OCI-LY7 (cell line): Measurements from ENCODE around the gene ABCA7. TPM values are rescaled to one million over a fixed set of nuclear protein-coding genes. Genes with fewer than 3 reads are reported as not detected.

Source experiments
- BruUV-seq: library from RNA; stranded (reverse); fragments of 400-500 nt; replicated peaks from 2 replicates; lab custom pipeline; 2021; lab: Mats Ljungman, UMichigan
- CTCF ChIA-PET: fragments of 300-600 bp; sonication (Branson Sonifier 250); formaldehyde crosslinking; loops from one replicate; lab custom pipeline; 2022; ENCODE audit warnings: antibody characterized with exemption; ENCODE audit not compliant: unreplicated experiment; lab: Charles Lee
- POLR2A ChIA-PET: fragments of 300-600 bp; sonication (Branson Sonifier 250); formaldehyde crosslinking; loops from one replicate; lab custom pipeline; 2022; ENCODE audit warnings: antibody characterized with exemption; lab: Charles Lee
- DNase-seq: peaks from one replicate; pipeline ENCODE4 v3.0.0-alpha.2; 2015; ENCODE audit warnings: low spot score
- H2AFZ ChIP-seq: fragments of 200-600 bp; sonication (generic), shearing (Covaris generic); 2 replicates; pipeline ENCODE4 v1.6.1; 2014; ENCODE audit warnings: mild to moderate bottlenecking, antibody characterized with exemption, low read length, moderate library complexity
- H3K27ac ChIP-seq: fragments of 200-600 bp; sonication (generic); 2 replicates; pipeline ENCODE4 v1.5.1; 2014; ENCODE audit warnings: mixed run types, low read depth, mild to moderate bottlenecking, moderate library complexity, low read length, inconsistent platforms; ENCODE audit not compliant: poor library complexity, severe bottlenecking
- H3K36me3 ChIP-seq: fragments of 200-600 bp; sonication (generic); 2 replicates; pipeline ENCODE4 v1.6.1; 2014; ENCODE audit warnings: mild to moderate bottlenecking, antibody characterized with exemption, low read length, moderate library complexity, mixed read lengths; ENCODE audit not compliant: insufficient read depth
- H3K4me1 ChIP-seq: fragments of 200-600 bp; sonication (generic); 2 replicates; pipeline ENCODE4 v1.5.1; 2014; ENCODE audit warnings: mild to moderate bottlenecking, low read length; ENCODE audit not compliant: insufficient read depth, poor library complexity, severe bottlenecking
- H3K4me2 ChIP-seq: fragments of 200-600 bp; sonication (generic); 2 replicates; pipeline ENCODE4 v1.6.1; 2014; ENCODE audit warnings: mild to moderate bottlenecking, low read length
- H3K4me3 ChIP-seq: fragments of 200-600 bp; sonication (generic); 2 replicates; pipeline ENCODE4 v1.5.1; 2014; ENCODE audit warnings: mild to moderate bottlenecking, low read depth, low read length; ENCODE audit not compliant: poor library complexity, severe bottlenecking
- H3K79me2 ChIP-seq: fragments of 200-600 bp; sonication (generic); 2 replicates; pipeline ENCODE4 v1.6.1; 2016; ENCODE audit warnings: low read depth, mild to moderate bottlenecking, low read length, moderate library complexity, mixed read lengths; ENCODE audit not compliant: insufficient read depth
- H3K9me2 ChIP-seq: fragments of 200-600 bp; sonication (generic); 2 replicates; pipeline ENCODE4 v1.6.1; 2016; ENCODE audit warnings: mild to moderate bottlenecking, low read length, mixed read lengths; ENCODE audit not compliant: insufficient read depth
- H3K9me3 ChIP-seq: fragments of 200-600 bp; sonication (generic); 2 replicates; pipeline ENCODE4 v1.6.1; 2014; ENCODE audit warnings: mild to moderate bottlenecking, mixed run types, low read length, mixed read lengths
- H4K20me1 ChIP-seq: fragments of 200-600 bp; sonication (generic); 2 replicates; pipeline ENCODE4 v1.6.1; 2014; ENCODE audit warnings: mild to moderate bottlenecking, antibody characterized with exemption, low read length, moderate library complexity, mixed read lengths; ENCODE audit not compliant: insufficient read depth
- CTCF ChIP-seq: fragments of 200-600 bp; sonication (generic); conservative IDR thresholded peaks from 2 replicates; pipeline ENCODE4 v1.5.1; 2014; ENCODE audit warnings: mild to moderate bottlenecking, antibody characterized with exemption, low read length, moderate library complexity, mixed read lengths
- EZH2phosphoT487 ChIP-seq: fragments of 200-600 bp; sonication (generic); IDR thresholded peaks from 2 replicates; pipeline ENCODE4 v1.6.1; 2018; ENCODE audit warnings: low read depth, borderline replicate concordance, mild to moderate bottlenecking, mixed run types, antibody characterized with exemption, low read length, moderate library complexity, mixed read lengths
- intact Hi-C: fragments of 100-400 bp; cut with micrococcal nuclease; formaldehyde crosslinking; loops from one replicate; pipeline ENCODE4 v1.10.0; 2022; ENCODE audit not compliant: unreplicated experiment
- total RNA-seq, 2 experiments: library from RNA; depleted of rRNA in 1 of 2; stranded (reverse); fragments of >200 nt in 1 of 2; shearing (Covaris generic) in 1 of 2; gene quantifications; 2 replicates each; pipeline ENCODE4 v1.2.3, GENCODE V29; 2014 to 2022

Gene ABCA7
- total RNA-seq, 2 experiments from 2014 or later = 43.3 to 66.6 TPM

GRCh38 chr19:1051791-1052190, 11.9 kb downstream of the ABCA7 start:
- Histone ChIP-seq H3K4me3 (no peak overlapping the region), H3K9me3 (no peaks in the 10 kb centered on the region), H3K9me2 (no peaks in the 10 kb centered on the region), H3K4me2 (no peak overlapping the region), H3K4me1 (peaks cover 7% of the 10 kb centered on the region), H4K20me1 (no peaks in the 10 kb centered on the region), H3K27ac (no peak overlapping the region), H3K79me2 (no peaks in the 10 kb centered on the region), H2AFZ (no peak overlapping the region), H3K36me3 (peaks cover 20% of the 10 kb centered on the region; the same call in 1 of the 2 replicates)
- TF ChIP-seq EZH2phosphoT487 (no peak), CTCF (no peak)
- ChIA-PET CTCF (no interaction called here), POLR2A (no interaction called here)
- no TSS peak for BruUV-seq
- intact Hi-C loops = no loop called here
- no peak for DNase-seq

- Histone ChIP-seq H4K20me1 (no peaks in the 10 kb centered on the region), H3K9me2 (no peaks in the 10 kb centered on the region), H3K4me2 (no peak overlapping the region), H3K4me1 (peaks cover 7% of the 10 kb centered on the region), H3K36me3 (peaks cover 15% of the 10 kb centered on the region; the same call in 1 of the 2 replicates), H3K27ac (no peak overlapping the region), H3K4me3 (no peak overlapping the region), H2AFZ (no peak overlapping the region), H3K9me3 (no peaks in the 10 kb centered on the region), H3K79me2 (no peaks in the 10 kb centered on the region)
- no TSS peak for BruUV-seq
- POLR2A ChIA-PET = no interaction called here
- DNase-seq = no peak
- TF ChIP-seq CTCF (no peak), EZH2phosphoT487 (no peak)
- intact Hi-C loops = no loop called here
- CTCF ChIA-PET = no interaction called here
Observed at GRCh38 chr19:1052349-1052975, 12.6 kb downstream of the ABCA7 start.
